Measurements from ENCODE around the gene FSTL3. TPM values are rescaled to one million over a fixed set of nuclear protein-coding genes. Genes with fewer than 3 reads are reported as not detected.

Gene FSTL3
- total and polyA plus RNA-seq, 7 donors = 4.3 to 30.3 (median 6.3) TPM

DNA sequence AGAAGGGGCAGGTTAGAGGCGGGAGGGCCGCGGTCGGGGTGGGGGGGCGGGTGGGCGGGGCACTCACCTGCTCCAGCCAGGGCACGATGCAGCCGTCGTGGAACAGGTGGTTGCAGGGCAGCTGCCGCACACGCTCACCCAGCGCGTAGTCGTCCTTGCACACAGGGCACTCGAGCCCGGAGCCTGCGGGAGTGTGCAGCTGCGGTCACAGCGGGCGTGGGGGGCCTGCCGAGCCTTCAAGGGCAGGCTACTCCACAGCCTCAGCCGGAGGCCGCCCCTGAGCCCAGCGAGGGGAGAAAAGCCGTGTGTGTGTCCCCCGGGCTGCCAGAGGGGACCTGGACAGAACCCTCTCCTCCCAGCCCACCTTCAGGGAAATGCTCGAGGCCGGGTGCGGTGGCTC lies 27.9 kb upstream of the FSTL3 start:
- Histone ChIP-seq H3K4me3 (no peak overlapping the region), H3K27me3 (ENCODE audit: insufficient read depth in 3 of 3, low read length in 2 of 3) (no peaks in the 10 kb centered on the region), H3K9me3 (no peaks in the 10 kb centered on the region), H3K36me3 (ENCODE audit: insufficient read depth in 1 of 2, low read depth in 1 of 2) (peaks cover 8 to 66% of the 10 kb centered on the region in 2 donors), H3K4me1 (no peaks in the 10 kb centered on the region), H3K27ac (no peak overlapping the region)
- DNase-seq (no peak), ATAC-seq (no peak)
- intact Hi-C loops (cut with DNase I) = no loop called here
- TF ChIP-seq, protein P1, sequence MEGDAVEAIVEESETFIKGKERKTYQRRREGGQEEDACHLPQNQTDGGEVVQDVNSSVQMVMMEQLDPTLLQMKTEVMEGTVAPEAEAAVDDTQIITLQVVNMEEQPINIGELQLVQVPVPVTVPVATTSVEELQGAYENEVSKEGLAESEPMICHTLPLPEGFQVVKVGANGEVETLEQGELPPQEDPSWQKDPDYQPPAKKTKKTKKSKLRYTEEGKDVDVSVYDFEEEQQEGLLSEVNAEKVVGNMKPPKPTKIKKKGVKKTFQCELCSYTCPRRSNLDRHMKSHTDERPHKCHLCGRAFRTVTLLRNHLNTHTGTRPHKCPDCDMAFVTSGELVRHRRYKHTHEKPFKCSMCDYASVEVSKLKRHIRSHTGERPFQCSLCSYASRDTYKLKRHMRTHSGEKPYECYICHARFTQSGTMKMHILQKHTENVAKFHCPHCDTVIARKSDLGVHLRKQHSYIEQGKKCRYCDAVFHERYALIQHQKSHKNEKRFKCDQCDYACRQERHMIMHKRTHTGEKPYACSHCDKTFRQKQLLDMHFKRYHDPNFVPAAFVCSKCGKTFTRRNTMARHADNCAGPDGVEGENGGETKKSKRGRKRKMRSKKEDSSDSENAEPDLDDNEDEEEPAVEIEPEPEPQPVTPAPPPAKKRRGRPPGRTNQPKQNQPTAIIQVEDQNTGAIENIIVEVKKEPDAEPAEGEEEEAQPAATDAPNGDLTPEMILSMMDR (IDR thresholded peaks at IDR 0.05) = no peak
- 82 to 87% (median 84%) methylated on average over 28 to 29 of the region's 29 CpGs for WGBS, 3 donors

DNA sequence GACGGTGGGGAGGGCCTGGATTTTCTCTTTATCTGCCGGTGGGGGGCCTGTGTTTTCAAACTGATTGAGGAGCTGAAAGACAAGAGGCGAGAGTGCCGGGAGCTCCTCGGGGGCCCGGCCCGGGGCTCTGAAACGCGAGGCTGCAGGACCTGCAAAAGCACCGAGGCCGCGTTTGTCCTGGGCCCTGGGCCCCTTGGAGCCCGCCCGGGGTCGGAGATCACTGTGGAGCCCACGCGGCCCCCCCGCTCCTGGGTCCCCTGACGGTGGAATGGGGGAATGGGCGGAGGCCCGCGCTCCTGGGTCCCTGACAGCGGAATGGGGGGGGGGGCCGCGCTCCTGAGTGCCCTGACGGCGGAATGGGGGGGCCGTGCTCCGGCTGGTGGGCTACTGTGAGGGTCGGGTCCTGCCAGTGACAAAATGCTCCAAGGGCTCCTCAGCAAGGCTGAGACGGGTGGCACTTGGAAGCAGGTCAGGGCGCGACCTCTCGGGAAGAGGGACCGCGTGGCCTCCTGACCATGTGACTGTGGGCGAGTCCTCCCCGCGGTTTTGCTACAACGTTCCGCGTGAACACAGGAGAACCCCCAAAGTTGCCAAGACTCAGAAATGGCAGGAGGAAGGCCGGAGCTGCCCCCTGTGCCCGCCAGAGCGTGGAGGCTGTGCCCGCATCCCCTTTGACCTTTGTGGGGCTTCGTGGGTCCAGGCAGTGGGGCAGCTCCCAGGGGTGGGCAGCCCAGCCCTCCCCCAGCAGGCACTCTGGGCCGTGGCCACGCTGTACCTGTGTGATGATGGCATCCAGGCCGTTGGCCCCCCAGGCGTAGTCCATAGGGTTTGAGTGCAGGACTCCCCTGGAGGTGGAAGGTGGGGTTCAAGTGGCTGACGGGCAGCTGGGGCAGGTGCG lies 27.0 kb upstream of the FSTL3 start:
- DNase-seq = no peak
- WGBS, 3 donors = 90 to 94% (median 92%) methylated on average over 44 to 53 of the region's 53 CpGs

DNA sequence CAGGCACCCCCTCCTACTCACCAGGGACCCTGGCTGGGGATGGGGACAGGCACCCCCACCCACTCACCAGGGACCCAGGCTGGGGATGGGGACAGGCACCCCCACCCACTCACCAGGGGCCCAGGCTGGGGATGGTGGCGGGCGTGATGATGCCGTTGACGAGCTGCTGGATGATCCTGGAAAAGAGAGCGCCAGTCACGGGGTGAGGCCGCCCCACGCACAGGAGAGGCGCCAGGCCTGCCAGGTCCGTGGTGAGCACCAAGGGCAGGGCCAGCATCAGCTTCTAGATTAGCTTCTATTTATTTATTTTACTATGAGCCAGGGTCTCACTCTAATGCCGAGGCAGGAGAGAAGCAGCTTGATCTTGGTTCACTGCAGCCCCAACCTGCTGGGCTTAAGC lies 26.1 kb upstream of the FSTL3 start:
- WGBS, 3 donors = 94 to 95% (median 94%) methylated on average over 11 of the region's 11 CpGs
- Histone ChIP-seq H3K27ac (no peak overlapping the region), H3K9me3 (no peaks in the 10 kb centered on the region), H3K36me3 (ENCODE audit: insufficient read depth in 1 of 2, low read depth in 1 of 2) (peaks cover 7 to 71% of the 10 kb centered on the region in 2 donors), H3K27me3 (ENCODE audit: insufficient read depth in 3 of 3, low read length in 2 of 3) (no peaks in the 10 kb centered on the region), H3K4me1 (no peaks in the 10 kb centered on the region), H3K4me3 (no peak overlapping the region)
- intact Hi-C loops (cut with DNase I) = no loop called here
- ATAC-seq (no peak), DNase-seq (no peak)
- TF ChIP-seq, protein P1 (IDR thresholded peaks at IDR 0.05) = no peak

More for the DNA sequence above, 27.0 kb upstream of the FSTL3 start:
- TF ChIP-seq, protein P1 (IDR thresholded peaks at IDR 0.05) = no peak
- intact Hi-C loops (cut with DNase I) = no loop called here
- H3K27ac ChIP-seq = no peak overlapping the region
- ATAC-seq = no peak
- H3K36me3 ChIP-seq (ENCODE audit: insufficient read depth in 1 of 2, low read depth in 1 of 2) = peaks cover 8 to 74% of the 10 kb centered on the region in 2 donors
- no peak overlapping the region for H3K4me3 ChIP-seq
- no peaks in the 10 kb centered on the region for H3K9me3 ChIP-seq
- H3K4me1 ChIP-seq = no peaks in the 10 kb centered on the region
- no peaks in the 10 kb centered on the region for H3K27me3 ChIP-seq (ENCODE audit: insufficient read depth in 3 of 3, low read length in 2 of 3)

DNA sequence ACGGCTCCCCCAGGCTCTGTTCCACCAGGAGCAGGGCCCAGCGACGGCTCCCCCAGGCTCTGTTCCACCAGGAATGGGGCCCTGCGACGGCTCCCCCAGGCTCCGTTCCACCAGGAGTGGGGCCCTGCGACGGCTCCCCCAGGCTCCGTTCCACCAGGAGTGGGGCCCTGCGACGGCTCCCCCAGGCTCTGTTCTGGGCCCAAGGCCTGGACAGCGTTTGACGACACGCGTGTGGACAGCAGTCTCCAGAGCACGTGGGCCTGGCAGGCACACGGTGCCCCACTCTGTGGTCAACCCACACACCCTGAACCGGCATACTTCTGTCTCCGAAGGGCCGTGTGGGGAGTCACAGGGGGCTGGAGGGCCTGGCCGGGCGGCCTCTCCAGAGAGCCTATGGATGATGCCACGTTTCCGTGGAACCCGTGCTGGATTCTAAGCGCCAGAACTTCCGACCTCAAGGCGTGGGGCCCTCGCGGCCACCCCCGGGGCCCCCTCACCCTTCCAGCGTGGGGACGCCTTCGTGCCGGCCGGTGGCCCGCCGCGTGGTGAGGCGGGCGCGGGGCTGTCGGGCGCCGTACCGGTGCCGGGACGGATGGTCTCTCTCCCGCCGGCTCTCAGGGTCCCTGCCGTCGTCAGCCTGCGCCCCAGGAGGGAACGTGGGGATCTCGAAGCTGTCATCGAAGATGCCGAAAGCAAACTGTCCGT lies 24.9 kb upstream of the FSTL3 start:
- Histone ChIP-seq H3K9me3 (no peaks in the 10 kb centered on the region), H3K4me3 (no peak overlapping the region), H3K4me1 (no peaks in the 10 kb centered on the region), H3K27me3 (ENCODE audit: insufficient read depth in 3 of 3, low read length in 2 of 3) (no peaks in the 10 kb centered on the region), H3K27ac (no peak overlapping the region), H3K36me3 (ENCODE audit: insufficient read depth in 1 of 2, low read depth in 1 of 2) (peaks cover 7 to 70% of the 10 kb centered on the region in 2 donors)
- TF ChIP-seq, protein P1 (IDR thresholded peaks at IDR 0.05) = no peak
- ATAC-seq (no peak), DNase-seq (no peak)
- intact Hi-C loops (cut with DNase I) = no loop called here
- 91 to 94% (median 94%) methylated on average over 55 to 58 of the region's 58 CpGs for WGBS, 3 donors

Data from psoas muscle (tissue), 8 donors.